ENCODE measurements around the gene ASCL2. TPM values are rescaled to one million over a fixed set of nuclear protein-coding genes. Genes with fewer than 3 reads are reported as not detected.

The ASCL2 gene
- total RNA-seq, 2 experiments from 2014 or later, result not detected

DNA sequence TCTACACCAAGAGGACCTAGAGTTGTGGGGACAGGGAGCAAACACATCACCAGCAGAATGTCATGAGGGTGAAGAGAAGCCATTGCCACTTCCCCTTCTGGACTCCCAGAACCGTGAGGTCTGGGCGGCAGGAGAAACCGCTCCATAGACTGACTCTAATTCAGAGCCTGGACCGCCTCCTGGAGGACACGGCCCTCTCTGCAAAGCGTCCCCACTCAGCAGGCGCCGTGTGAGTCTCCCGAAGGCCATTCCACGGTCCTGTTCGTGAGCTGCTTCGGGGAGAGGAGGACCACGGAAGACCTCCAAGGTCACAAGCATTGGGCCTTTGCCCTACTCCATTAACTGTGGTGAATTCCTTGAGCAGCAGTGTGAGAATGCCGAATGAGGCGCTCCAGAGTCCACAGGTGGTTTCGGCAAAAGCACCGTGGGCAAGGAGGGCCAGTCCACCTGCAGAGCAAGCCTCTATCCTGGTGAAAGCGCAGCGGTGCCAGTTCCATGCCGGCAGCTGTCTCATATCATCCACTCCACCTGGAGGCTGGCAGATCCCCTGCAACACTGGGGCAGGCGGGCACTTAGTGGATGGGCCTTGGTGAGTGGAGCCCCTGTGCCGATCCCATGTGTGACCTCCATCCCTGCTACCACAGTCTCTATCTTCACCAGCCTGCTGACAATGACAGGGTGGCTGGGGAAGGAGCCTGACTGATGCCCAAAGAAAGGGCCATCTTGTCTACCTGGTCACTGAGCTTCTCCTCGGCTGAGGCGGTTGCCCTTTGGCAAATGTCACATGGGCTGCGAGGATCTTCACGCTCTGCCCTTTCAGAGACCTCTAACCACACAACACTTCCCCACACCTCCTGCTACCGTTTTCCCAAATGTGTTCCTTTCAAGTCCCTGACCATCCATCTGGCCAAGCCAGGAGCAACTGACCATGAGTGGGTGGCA lies 23.9 kb upstream of the ASCL2 start:
- POLR2A ChIA-PET, result interaction anchor here (1.0 kb wide), 1 partner anchor 9 kb away, joined by 3 read pairs; no protein-coding TSS in a partner anchor
- peaks cover 26% of the 10 kb centered on the region for H3K4me1 ChIP-seq (ENCODE audit: insufficient read depth, low read length)
- TF ChIP-seq, protein P1, sequence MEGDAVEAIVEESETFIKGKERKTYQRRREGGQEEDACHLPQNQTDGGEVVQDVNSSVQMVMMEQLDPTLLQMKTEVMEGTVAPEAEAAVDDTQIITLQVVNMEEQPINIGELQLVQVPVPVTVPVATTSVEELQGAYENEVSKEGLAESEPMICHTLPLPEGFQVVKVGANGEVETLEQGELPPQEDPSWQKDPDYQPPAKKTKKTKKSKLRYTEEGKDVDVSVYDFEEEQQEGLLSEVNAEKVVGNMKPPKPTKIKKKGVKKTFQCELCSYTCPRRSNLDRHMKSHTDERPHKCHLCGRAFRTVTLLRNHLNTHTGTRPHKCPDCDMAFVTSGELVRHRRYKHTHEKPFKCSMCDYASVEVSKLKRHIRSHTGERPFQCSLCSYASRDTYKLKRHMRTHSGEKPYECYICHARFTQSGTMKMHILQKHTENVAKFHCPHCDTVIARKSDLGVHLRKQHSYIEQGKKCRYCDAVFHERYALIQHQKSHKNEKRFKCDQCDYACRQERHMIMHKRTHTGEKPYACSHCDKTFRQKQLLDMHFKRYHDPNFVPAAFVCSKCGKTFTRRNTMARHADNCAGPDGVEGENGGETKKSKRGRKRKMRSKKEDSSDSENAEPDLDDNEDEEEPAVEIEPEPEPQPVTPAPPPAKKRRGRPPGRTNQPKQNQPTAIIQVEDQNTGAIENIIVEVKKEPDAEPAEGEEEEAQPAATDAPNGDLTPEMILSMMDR (IDR thresholded peaks at IDR 0.05), result no peak

DNA sequence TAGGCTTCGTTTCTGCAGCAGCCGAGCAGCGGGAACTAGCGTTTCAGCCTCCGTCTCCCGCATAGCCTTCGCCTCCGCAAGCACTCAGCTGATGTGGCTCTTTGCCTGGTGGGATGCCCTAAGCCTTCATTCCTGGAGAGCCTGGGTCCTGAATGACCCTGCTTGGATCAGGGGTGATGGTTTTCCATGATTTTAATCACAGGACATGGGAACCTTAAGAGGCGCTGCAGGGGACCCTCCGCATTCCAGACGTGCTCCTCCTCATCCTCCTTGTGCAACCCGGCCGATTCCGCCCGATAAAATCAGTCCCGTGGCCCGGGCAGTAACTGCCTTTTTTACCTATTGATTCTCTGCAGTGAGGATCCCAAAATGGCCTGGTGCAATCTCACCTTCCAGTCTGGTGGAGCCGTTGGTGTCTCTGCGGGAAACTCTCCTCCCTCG lies 23.2 kb upstream of the ASCL2 start:
- Histone ChIP-seq H3K27ac (ENCODE audit: low read depth in 1 of 2, low read length in 2 of 2) (no peak overlapping the region), H3K4me1 (ENCODE audit: insufficient read depth, low read length) (peaks cover 19% of the 10 kb centered on the region), H3K4me3 (ENCODE audit: low read length) (no peak overlapping the region), H3K36me3 (ENCODE audit: insufficient read depth, low read length) (peaks cover 22% of the 10 kb centered on the region), H3K9me3 (ENCODE audit: control insufficient read depth in 1 of 2, insufficient read depth in 1 of 2, low read length in 2 of 2) (no peaks in the 10 kb centered on the region), H3K27me3 (ENCODE audit: control insufficient read depth in 1 of 2, insufficient read depth in 2 of 2, low read length in 2 of 2) (no peaks in the 10 kb centered on the region)
- Mint-ChIP-seq H3K4me1 (ENCODE audit: low read depth) (peaks cover 32% of the 10 kb centered on the region), H3K9me3 (no peaks in the 10 kb centered on the region), H3K4me3 (no peak overlapping the region), H3K36me3 (ENCODE audit: low read depth) (peaks cover 7% of the 10 kb centered on the region), H3K27me3 (no peaks in the 10 kb centered on the region), H3K27ac (no peak overlapping the region)
- ChIA-PET POLR2A (no interaction called here), CTCF (no interaction called here)
- intact Hi-C loops (cut with DNase I, micrococcal nuclease), result no loop called here
- TF ChIP-seq, protein P1 (IDR thresholded peaks at IDR 0.05), result no peak
- no peak for DNase-seq
- no peak for ATAC-seq (ENCODE audit: poor library complexity)

More for the DNA sequence above, 23.9 kb upstream of the ASCL2 start:
- no peaks in the 10 kb centered on the region for H3K27me3 Mint-ChIP-seq
- H3K27me3 ChIP-seq (ENCODE audit: control insufficient read depth in 1 of 2, insufficient read depth in 2 of 2, low read length in 2 of 2), result no peaks in the 10 kb centered on the region
- H3K27ac Mint-ChIP-seq, result no peak overlapping the region
- peak overlapping the region in 1 of 2 donors; percentile 51 for H3K27ac ChIP-seq (ENCODE audit: low read depth in 1 of 2, low read length in 2 of 2)
- DNase-seq (peak in 1 of 14 experiments; percentile 44), ATAC-seq (ENCODE audit: poor library complexity) (no peak)
- no peak overlapping the region for H3K4me3 Mint-ChIP-seq
- no peaks in the 10 kb centered on the region for H3K9me3 ChIP-seq (ENCODE audit: control insufficient read depth in 1 of 2, insufficient read depth in 1 of 2, low read length in 2 of 2)
- peaks cover 32% of the 10 kb centered on the region for H3K4me1 Mint-ChIP-seq (ENCODE audit: low read depth)
- no peaks in the 10 kb centered on the region for H3K9me3 Mint-ChIP-seq
- H3K36me3 ChIP-seq (ENCODE audit: insufficient read depth, low read length), result peaks cover 29% of the 10 kb centered on the region
- no peak overlapping the region for H3K4me3 ChIP-seq (ENCODE audit: low read length)
- intact Hi-C loops (cut with DNase I, micrococcal nuclease), result no loop called here
- peaks cover 7% of the 10 kb centered on the region for H3K36me3 Mint-ChIP-seq (ENCODE audit: low read depth)
- CTCF ChIA-PET, result no interaction called here

DNA sequence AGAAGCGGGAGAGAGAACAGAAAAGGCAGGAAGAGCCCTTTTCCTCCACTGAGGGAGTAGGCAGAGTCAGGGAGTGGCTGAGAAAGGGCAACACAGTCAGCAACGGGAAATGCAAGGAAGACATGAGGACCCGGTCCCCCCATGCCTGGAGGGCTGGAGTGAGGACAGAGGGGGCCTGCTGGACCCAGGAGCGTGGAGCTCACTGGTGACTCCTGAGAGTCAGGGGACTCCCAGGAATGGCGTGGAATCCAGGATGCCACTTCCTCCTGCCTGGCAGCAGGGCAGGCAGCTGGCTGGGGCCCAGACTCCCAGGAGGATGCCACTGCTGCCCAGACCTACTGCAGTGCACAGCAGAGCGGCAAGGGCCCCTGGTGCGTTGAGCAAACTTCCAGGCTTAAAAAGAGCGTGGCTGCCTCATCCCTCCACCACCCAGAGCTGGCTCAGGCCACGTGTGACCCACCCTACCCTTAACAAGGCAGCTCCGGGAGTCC lies 20.0 kb upstream of the ASCL2 start:
- H3K27me3 ChIP-seq (ENCODE audit: control insufficient read depth in 1 of 2, insufficient read depth in 2 of 2, low read length in 2 of 2), result no peaks in the 10 kb centered on the region
- ChIA-PET POLR2A (no interaction called here), CTCF (no interaction called here)
- no peaks in the 10 kb centered on the region for H3K36me3 ChIP-seq (ENCODE audit: insufficient read depth, low read length)
- H3K9me3 Mint-ChIP-seq, result no peaks in the 10 kb centered on the region
- peaks cover 0 to 4% of the 10 kb centered on the region in 2 experiments for H3K9me3 ChIP-seq (ENCODE audit: control insufficient read depth in 1 of 2, insufficient read depth in 1 of 2, low read length in 2 of 2)
- no peak overlapping the region for H3K27ac ChIP-seq (ENCODE audit: low read depth in 1 of 2, low read length in 2 of 2)
- ATAC-seq (ENCODE audit: poor library complexity) (no peak), DNase-seq (no peak)
- no peaks in the 10 kb centered on the region for H3K36me3 Mint-ChIP-seq (ENCODE audit: low read depth)
- H3K27ac Mint-ChIP-seq, result no peak overlapping the region
- no peaks in the 10 kb centered on the region for H3K27me3 Mint-ChIP-seq
- peaks cover 35% of the 10 kb centered on the region for H3K4me1 Mint-ChIP-seq (ENCODE audit: low read depth)
- no peak overlapping the region for H3K4me3 ChIP-seq (ENCODE audit: low read length)
- intact Hi-C loops (cut with DNase I, micrococcal nuclease), result no loop called here
- H3K4me1 ChIP-seq (ENCODE audit: insufficient read depth, low read length), result peaks cover 24% of the 10 kb centered on the region
- TF ChIP-seq, protein P1 (IDR thresholded peaks at IDR 0.05), result no peak
- H3K4me3 Mint-ChIP-seq, result no peak overlapping the region

All from CD4-positive, alpha-beta T cell (primary cell).